Type B pancreatic cell (in vitro differentiated cells): Measurements from ENCODE around the gene PHF11. TPM values are rescaled to one million over a fixed set of nuclear protein-coding genes. Genes with fewer than 3 reads are reported as not detected.
"Not testable (repeated sequence)": the region's sequence is repeated elsewhere in the genome, so short reads cannot be mapped to it uniquely, and the experiment has no call there.

ENCODE experiments used
- DNase-seq: peaks from one replicate; pipeline ENCODE4 v3.0.0; 2021; ENCODE audit warnings: mixed read lengths; ENCODE audit not compliant: unreplicated experiment; ENCODE audit errors: extremely low spot score
- H3K27ac Mint-ChIP-seq: 2 replicates; pipeline ENCODE4 v1.8.0; 2021; ENCODE audit warnings: mild to moderate bottlenecking, mixed read lengths
- H3K27me3 Mint-ChIP-seq: 2 replicates; pipeline ENCODE4 v1.8.0; 2021; ENCODE audit warnings: mixed read lengths
- H3K36me3 Mint-ChIP-seq: 2 replicates; pipeline ENCODE4 v1.8.0; 2021; ENCODE audit warnings: mixed read lengths
- H3K4me1 Mint-ChIP-seq: one replicate; pipeline ENCODE4 v1.8.0; 2021; ENCODE audit warnings: mixed read lengths; ENCODE audit not compliant: unreplicated experiment
- H3K4me3 Mint-ChIP-seq: 2 replicates; pipeline ENCODE4 v1.8.0; 2021; ENCODE audit warnings: mild to moderate bottlenecking, mixed read lengths
- H3K9me3 Mint-ChIP-seq: 2 replicates; pipeline ENCODE4 v1.8.0; 2021; ENCODE audit warnings: mixed read lengths
- CTCF ChIP-seq: fragments of 200-600 bp; sonication (generic); conservative IDR thresholded peaks from 2 replicates; pipeline ENCODE4 v1.5.0; 2021; ENCODE audit warnings: antibody characterized with exemption, mild to moderate bottlenecking
- total RNA-seq: library from RNA; stranded (reverse); gene quantifications from 2 replicates; pipeline ENCODE4 v1.2.1, GENCODE V29; 2021; ENCODE audit warnings: low replicate concordance

Gene PHF11
- total RNA-seq, 1 donor from 2014 or later = 18.9 TPM

DNA sequence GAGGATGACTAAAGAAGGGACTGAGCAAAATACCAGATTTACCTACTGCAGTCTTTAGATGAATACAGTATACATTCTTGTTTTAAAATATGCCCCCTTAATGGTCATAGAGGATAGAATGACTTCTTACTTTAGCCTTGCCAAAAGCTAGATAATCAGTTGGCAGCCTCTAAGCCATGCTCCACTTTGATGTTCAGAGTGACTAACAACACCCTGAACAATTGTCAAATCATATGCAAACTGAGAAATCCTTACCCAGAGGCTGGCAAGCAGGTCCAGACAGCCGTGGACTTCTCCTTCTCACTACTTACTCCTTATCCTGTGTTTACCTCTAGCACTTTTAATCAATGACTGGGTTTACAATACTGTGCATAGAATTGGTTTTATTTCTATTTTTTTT lies 23.6 kb upstream of the PHF11 start:
- H3K27ac Mint-ChIP-seq = no peak overlapping the region
- no peak for DNase-seq
- H3K4me3 Mint-ChIP-seq = no peak overlapping the region
- H3K36me3 Mint-ChIP-seq = peaks cover 11% of the 10 kb centered on the region
- H3K4me1 Mint-ChIP-seq = no peaks in the 10 kb centered on the region
- H3K9me3 Mint-ChIP-seq = no peaks in the 10 kb centered on the region
- no peaks in the 10 kb centered on the region for H3K27me3 Mint-ChIP-seq
- no peak for TF ChIP-seq CTCF

GRCh38 chr13:49476529-49476928 lies 19.2 kb upstream of the PHF11 start:
- Mint-ChIP-seq H3K27ac (no peak overlapping the region), H3K27me3 (no peaks in the 10 kb centered on the region), H3K9me3 (no peaks in the 10 kb centered on the region), H3K36me3 (peaks cover 11% of the 10 kb centered on the region), H3K4me1 (no peaks in the 10 kb centered on the region), H3K4me3 (no peak overlapping the region)
- no peak for TF ChIP-seq CTCF
- DNase-seq = no peak

- no peak for DNase-seq
- no peak overlapping the region for H3K27ac Mint-ChIP-seq
- no peaks in the 10 kb centered on the region for H3K4me1 Mint-ChIP-seq
- TF ChIP-seq CTCF = no peak
- H3K27me3 Mint-ChIP-seq = no peaks in the 10 kb centered on the region
- H3K4me3 Mint-ChIP-seq = no peak overlapping the region
- H3K9me3 Mint-ChIP-seq = no peaks in the 10 kb centered on the region
- peaks cover 8% of the 10 kb centered on the region for H3K36me3 Mint-ChIP-seq
These were observed 14.0 kb upstream of the PHF11 start for GRCh38 chr13:49481788-49482187.

DNA sequence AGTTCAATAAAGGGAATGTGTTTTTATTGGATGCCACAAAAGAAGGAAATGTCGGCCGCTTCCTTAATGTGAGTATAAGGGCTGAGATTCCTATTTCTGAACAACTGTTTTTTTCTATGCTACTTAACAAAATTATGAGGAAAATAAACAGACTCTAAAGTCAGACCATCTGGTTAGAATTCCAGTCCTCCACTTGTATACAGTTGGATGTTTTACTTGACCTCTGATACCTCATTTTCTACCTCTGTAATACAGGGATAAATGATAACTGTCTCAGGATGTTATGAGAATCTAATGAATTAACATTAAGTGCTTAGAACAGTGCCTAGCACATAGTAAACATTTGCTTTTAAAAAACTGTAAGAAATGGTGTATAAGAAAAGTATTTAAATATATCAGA lies 7.2 kb upstream of the PHF11 start:
- peaks cover 11% of the 10 kb centered on the region for H3K36me3 Mint-ChIP-seq
- no peak for TF ChIP-seq CTCF
- no peaks in the 10 kb centered on the region for H3K4me1 Mint-ChIP-seq
- H3K9me3 Mint-ChIP-seq = no peaks in the 10 kb centered on the region
- no peaks in the 10 kb centered on the region for H3K27me3 Mint-ChIP-seq
- no peak for DNase-seq
- H3K27ac Mint-ChIP-seq = no peak overlapping the region
- H3K4me3 Mint-ChIP-seq = no peak overlapping the region

- Mint-ChIP-seq H3K4me1 (no peaks in the 10 kb centered on the region), H3K9me3 (no peaks in the 10 kb centered on the region), H3K27me3 (no peaks in the 10 kb centered on the region), H3K36me3 (peaks cover 7% of the 10 kb centered on the region), H3K27ac (no peak overlapping the region), H3K4me3 (peak overlapping the region; percentile 92)
- no peak for DNase-seq
- TF ChIP-seq CTCF = no peak
These were observed 1.1 kb upstream of the PHF11 start for GRCh38 chr13:49494645-49495044.

- not testable (repeated sequence) for H3K27me3 Mint-ChIP-seq, H3K9me3 Mint-ChIP-seq, H3K4me1 Mint-ChIP-seq, H3K36me3 Mint-ChIP-seq, DNase-seq
- Mint-ChIP-seq H3K4me3 (peak overlapping the region; percentile 71), H3K27ac (peak overlapping the region; percentile 91)
These were observed 1.1 kb downstream of the PHF11 start for GRCh38 chr13:49496837-49497236.
